ENCODE data around the gene ABCG4. TPM values are rescaled to one million over a fixed set of nuclear protein-coding genes. Genes with fewer than 3 reads are reported as not detected.

Gene ABCG4
- total and polyA plus RNA-seq, 2 experiments from 2014 or later, result 0.58 to 1.0 TPM

GRCh38 chr11:119108857-119109221 lies 40.0 kb upstream of the ABCG4 start:
- TF ChIP-seq JUNB (IDR thresholded peaks at IDR 0.05; ENCODE audit: unreplicated experiment) (no peak), CTCF (conservative IDR thresholded peaks at IDR 0.05; ENCODE audit: low read depth in 2 of 2) (no peak), NANOG (IDR thresholded peaks at IDR 0.05; ENCODE audit: borderline replicate concordance) (no peak), EZH2phosphoT487 (IDR thresholded peaks at IDR 0.05; ENCODE audit: unreplicated experiment) (no peak), REST (IDR thresholded peaks at IDR 0.05; ENCODE audit: unreplicated experiment) (no peak), POLR2AphosphoS5 (IDR thresholded peaks at IDR 0.05; ENCODE audit: low read depth) (no peak), EZH2 (IDR thresholded peaks at IDR 0.05; ENCODE audit: low read depth, unreplicated experiment) (no peak), STAT1 (IDR thresholded peaks at IDR 0.05; ENCODE audit: unreplicated experiment) (no peak), CREB1 (CRISPR knock-in tag; IDR thresholded peaks at IDR 0.05; ENCODE audit: low read depth) (no peak), ETS1 (IDR thresholded peaks at IDR 0.05) (no peak), ZNF462 (CRISPR knock-in tag; IDR thresholded peaks at IDR 0.05) (no peak), ZNF114 (CRISPR knock-in tag; IDR thresholded peaks at IDR 0.05) (no peak), ZNF331 (CRISPR knock-in tag; IDR thresholded peaks at IDR 0.05; ENCODE audit: low read depth) (no peak)
- no peaks in the 10 kb centered on the region for H3K9me2 ChIP-seq (ENCODE audit: insufficient read depth)

More at GRCh38 chr11:119108857-119109221, 40.0 kb upstream of the ABCG4 start:
- H4K20me1 ChIP-seq (replicated peaks; ENCODE audit: insufficient read depth), result no peaks in the 10 kb centered on the region
- no peaks in the 10 kb centered on the region; the same call in 2 of the 3 replicates for H3K36me3 Mint-ChIP-seq (ENCODE audit: low read depth)
- no peak overlapping the region for H2AFZ ChIP-seq
- peaks cover 20% of the 10 kb centered on the region for H3K27me3 ChIP-seq (ENCODE audit: insufficient read depth)
- peaks cover 21% of the 10 kb centered on the region for H3K27me3 Mint-ChIP-seq (ENCODE audit: insufficient read depth, low read depth, poor library complexity)
- H3K4me3 Mint-ChIP-seq, result peak overlapping the region; percentile 76
- no peak overlapping the region for H3K27ac Mint-ChIP-seq
- ATAC-seq (no peak), DNase-seq (ENCODE audit: low spot score) (no peak)
- peaks cover 18% of the 10 kb centered on the region for H3K4me1 ChIP-seq (ENCODE audit: insufficient read depth)
- H3K4me1 Mint-ChIP-seq, result peaks cover 26% of the 10 kb centered on the region
- H3K79me2 ChIP-seq (replicated peaks; ENCODE audit: insufficient read depth), result no peaks in the 10 kb centered on the region
- H3K36me3 ChIP-seq (ENCODE audit: insufficient read depth), result no peaks in the 10 kb centered on the region
- peaks cover 9% of the 10 kb centered on the region; the same call in 1 of the 2 replicates for H3F3A ChIP-seq (replicated peaks; ENCODE audit: low read depth)
- H3K4me2 ChIP-seq, result peak overlapping the region; percentile 99; the same call in 1 of the 2 replicates
- H3K4me3 ChIP-seq, result peak overlapping the region; percentile 84; the same call in 1 of the 2 replicates
- H3K9me3 Mint-ChIP-seq, result no peaks in the 10 kb centered on the region
- H3K27ac ChIP-seq (ENCODE audit: low read depth), result no peak overlapping the region

All from GM23338 (cell line).